ENCODE measurements around the gene SPATA19.

The SPATA19 gene, protein sequence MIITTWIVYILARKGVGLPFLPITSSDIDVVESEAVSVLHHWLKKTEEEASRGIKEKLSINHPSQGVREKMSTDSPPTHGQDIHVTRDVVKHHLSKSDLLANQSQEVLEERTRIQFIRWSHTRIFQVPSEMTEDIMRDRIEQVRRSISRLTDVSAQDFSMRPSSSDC

DNA sequence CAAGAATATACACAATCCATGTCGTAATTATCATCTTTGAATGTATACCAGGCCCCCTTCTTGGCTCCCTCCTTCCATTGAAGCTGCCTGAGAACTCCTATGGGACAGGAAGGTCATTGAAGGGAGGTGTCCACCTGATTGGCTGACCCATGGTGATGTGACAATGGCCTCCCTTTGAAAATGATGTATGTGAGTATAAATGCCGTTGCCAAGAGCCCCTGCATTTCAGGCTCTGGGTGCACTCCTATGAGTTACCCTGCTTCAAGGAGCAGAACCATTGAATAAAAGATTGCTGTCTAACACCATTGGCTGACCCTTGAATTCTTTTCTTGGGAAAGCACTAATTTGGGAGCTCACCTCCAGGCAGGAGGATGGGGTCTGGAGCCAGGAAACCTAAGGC is at the start of gene SPATA19:
Gene SPATA19 (minus strand): TSS at position 101 of the 400 bp plus-strand sequence. CDS start 67 bp downstream, at position 34.
- DNase-seq (ENCODE audit: extremely low read depth, low read depth) = no peak
- TF ChIP-seq, protein P1, sequence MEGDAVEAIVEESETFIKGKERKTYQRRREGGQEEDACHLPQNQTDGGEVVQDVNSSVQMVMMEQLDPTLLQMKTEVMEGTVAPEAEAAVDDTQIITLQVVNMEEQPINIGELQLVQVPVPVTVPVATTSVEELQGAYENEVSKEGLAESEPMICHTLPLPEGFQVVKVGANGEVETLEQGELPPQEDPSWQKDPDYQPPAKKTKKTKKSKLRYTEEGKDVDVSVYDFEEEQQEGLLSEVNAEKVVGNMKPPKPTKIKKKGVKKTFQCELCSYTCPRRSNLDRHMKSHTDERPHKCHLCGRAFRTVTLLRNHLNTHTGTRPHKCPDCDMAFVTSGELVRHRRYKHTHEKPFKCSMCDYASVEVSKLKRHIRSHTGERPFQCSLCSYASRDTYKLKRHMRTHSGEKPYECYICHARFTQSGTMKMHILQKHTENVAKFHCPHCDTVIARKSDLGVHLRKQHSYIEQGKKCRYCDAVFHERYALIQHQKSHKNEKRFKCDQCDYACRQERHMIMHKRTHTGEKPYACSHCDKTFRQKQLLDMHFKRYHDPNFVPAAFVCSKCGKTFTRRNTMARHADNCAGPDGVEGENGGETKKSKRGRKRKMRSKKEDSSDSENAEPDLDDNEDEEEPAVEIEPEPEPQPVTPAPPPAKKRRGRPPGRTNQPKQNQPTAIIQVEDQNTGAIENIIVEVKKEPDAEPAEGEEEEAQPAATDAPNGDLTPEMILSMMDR (IDR thresholded peaks at IDR 0.05; ENCODE audit: low read depth, low read length) = no peak

DNA sequence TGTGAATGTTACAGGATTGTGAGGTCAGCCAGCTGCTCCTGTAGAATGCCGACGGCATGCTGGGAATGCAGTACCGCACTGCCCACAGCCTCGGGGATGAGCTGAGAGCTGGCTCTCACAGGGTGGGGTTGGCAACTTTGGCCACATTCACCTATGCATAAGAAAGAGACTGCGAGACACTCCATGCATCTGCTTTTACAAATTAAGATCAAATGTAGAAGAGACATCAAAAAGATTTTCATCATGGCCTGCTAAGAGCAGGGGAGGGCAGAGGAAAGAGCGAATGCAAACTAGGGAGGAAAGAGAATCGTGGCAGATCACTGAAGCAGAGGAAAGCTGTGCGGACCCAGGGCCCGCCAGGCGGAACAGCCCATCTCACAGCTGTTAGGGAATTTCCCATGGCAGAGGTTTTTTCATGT is 49.8 kb upstream of the SPATA19 start:
- TF ChIP-seq, protein P1 (IDR thresholded peaks at IDR 0.05; ENCODE audit: low read depth, low read length) = no peak
- no peak for DNase-seq (ENCODE audit: extremely low read depth, low read depth)

DNA sequence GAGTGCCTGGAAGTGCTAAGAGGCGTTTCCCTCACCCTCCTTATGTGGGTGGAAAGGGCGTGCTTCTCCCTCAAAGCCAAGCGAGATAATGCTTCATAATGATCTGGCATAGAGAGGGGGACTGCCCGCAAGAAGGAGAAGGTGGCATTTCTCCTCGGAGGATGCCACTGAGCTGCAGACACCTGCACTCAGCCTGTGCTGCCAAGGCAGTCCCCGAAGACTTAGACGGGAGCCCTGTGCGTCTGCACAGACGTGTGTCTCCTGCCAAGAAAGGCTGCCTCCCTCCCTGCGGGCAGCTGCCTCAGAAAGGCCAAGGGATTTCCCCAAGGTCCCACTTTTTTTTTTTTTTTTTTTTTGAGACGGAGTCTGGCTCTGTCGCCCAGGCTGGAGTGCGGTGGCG is 48.1 kb upstream of the SPATA19 start:
- no peak for DNase-seq (ENCODE audit: extremely low read depth, low read depth)
- TF ChIP-seq, protein P1 (IDR thresholded peaks at IDR 0.05; ENCODE audit: low read depth, low read length) = no peak

DNA sequence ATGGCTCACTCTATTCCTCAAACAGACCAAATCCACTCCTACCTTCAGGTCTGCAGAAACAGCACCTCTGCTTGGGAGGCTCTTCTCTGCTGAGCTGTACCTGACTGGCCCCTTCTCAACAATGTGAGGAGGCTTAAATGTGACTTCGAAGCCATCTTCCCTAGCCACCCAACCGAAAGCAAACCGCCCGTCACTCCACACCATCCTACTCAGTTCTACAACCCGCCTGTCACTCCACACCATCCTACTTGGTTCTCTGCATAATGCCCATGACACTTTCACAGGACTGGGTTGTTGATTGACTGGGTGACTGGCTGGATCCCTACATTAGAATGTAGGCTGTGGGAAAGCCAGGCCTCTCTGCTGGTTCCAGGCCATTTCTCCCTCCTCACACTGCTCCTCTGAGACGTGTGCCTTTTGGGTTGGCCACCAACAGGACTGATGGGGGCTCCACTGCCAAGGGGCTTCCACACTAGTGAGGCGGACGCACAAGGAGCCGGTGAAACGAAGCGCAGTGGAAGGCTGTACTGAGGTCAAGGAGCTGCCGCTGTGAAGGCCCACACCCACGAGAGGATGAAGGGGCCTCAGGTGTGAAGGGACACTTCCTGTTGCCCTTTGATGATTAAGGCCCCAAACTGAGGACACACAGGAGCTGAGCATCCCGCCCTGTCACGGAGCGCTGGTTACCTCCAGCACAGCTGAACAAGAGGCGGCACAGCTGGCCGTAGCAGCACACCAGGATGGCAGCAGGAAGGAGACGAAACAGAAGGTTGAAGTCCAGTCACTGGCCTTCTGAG is 47.5 kb upstream of the SPATA19 start:
- TF ChIP-seq, protein P1 (IDR thresholded peaks at IDR 0.05; ENCODE audit: low read depth, low read length) = no peak
- DNase-seq (ENCODE audit: extremely low read depth, low read depth) = no peak

DNA sequence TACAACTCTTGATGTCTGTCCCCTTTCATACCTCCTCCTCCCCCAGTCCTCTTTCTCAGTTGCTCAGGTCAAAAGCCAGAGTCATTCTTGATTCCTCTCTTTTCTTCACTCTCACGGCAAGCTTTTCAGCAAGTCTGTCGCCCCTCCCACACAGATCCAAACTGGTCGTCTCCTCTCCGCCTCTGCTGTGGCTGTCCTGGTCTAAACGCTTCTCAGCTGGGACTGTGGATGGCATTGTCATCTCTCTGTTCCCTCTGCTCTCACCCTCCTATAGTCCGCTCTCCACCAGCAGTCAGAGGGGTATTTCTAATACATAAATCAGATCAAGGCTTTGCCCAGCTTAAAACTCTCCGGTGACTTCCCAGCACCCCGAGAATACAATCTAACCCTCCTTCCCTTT is 46.8 kb upstream of the SPATA19 start:
- no peak for DNase-seq (ENCODE audit: extremely low read depth, low read depth)
- TF ChIP-seq, protein P1 (IDR thresholded peaks at IDR 0.05; ENCODE audit: low read depth, low read length) = no peak

DNA sequence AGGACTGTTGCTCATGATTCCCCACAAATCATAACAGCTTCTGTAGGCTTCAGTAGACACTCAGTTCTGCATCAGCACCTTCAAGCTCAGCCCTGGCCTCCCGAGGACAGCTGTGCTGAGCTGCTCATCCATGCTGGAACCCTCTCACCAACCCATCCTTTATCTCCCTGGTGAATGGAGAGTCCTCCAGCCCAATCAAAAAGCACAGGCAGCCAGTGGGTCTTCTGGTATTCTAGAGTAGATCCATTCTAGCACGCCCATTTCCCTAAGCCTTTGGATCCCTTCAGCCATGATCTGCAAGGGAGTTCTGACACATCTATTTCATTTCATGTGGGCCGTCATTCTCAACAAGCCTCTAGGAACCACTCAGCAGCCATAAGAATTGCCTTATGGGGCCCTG is 44.6 kb upstream of the SPATA19 start:
- no peak for DNase-seq (ENCODE audit: extremely low read depth, low read depth)
- TF ChIP-seq, protein P1 (IDR thresholded peaks at IDR 0.05; ENCODE audit: low read depth, low read length) = no peak

DNA sequence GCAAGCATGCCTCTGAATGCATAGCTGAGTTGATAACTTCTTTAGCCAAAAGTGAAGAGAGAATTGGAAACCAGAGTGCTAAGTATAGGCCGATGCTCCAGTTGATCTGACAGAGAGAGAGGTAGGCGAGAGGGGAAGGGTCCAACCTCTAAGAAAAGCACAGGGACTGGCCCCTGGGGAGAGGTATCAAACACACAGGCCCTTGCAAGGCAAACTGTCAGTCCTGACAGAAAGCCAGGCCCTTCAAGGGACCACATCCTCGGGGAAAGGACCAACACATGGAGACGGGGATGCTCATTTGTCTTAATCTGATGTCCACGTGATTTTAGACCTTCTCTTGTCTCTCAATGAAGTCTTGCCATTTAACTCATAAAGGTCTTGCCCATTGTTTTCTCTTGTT is 43.9 kb upstream of the SPATA19 start:
- TF ChIP-seq, protein P1 (IDR thresholded peaks at IDR 0.05; ENCODE audit: low read depth, low read length) = no peak
- DNase-seq (ENCODE audit: extremely low read depth, low read depth) = no peak

Data from AG09319 (cell line).